C4-2B (cell line): ENCODE results near the gene B3GNT9.

Experiments
- H3K27ac ChIP-seq: fragments of 450-650 bp; 2 replicates; pipeline ENCODE4 v1.5.1; 2017
- ZFX ChIP-seq: fragments of 450-650 bp; IDR thresholded peaks from 2 replicates; pipeline ENCODE4 v1.6.1; 2017
- TF ChIP-seq, protein P1 (sequence below): fragments of 450-650 bp; conservative IDR thresholded peaks from 2 replicates; pipeline ENCODE4 v1.5.1; 2017; ENCODE audit warnings: mild to moderate bottlenecking

B3GNT9 gene

DNA sequence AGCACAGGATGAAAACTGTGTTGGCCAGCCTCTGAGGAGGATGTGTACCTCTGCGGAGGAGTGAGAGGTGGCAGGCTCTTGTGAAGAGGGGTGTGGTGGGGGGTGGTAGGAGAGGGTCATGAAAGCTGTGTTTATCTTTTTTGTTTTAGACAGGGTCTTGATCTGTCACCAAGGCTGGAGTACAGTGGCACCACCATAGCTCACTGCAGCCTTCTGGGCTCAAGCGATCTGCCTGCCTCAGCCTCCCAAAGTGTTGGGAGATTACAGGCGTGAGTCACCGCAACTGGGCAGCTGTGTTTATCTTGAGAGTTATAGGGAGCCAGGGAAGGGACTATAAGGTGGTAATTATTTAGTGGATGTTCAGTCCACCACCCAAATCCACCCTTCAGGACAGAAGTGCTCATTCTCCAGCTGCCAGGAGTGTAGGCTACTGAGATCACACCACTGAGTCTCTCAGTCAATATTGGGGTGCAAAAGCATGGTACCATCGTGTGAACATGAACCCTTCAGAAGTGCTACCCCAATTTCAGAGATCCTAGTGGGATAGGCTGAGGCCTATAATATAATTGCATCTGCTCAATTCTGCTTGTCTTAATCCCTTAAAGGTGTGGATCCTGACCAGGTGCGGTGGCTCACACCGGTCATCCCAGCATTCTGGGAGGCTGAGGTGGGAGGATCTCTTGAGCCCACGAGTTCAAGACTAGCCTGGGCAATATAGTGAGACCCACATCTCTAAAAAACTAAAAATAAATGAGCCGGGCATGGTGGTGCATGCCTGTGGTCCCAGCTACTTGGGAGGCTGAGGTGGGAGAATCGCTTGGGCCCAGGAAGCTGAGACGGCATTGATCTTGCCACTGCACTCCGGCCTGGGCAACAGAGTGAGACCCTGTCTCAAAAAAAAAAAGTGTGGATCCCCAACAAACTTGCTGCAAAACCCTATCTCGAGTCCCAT is 39.9 kb upstream of the B3GNT9 start:
- TF ChIP-seq ZFX = no peak
- TF ChIP-seq, protein P1, sequence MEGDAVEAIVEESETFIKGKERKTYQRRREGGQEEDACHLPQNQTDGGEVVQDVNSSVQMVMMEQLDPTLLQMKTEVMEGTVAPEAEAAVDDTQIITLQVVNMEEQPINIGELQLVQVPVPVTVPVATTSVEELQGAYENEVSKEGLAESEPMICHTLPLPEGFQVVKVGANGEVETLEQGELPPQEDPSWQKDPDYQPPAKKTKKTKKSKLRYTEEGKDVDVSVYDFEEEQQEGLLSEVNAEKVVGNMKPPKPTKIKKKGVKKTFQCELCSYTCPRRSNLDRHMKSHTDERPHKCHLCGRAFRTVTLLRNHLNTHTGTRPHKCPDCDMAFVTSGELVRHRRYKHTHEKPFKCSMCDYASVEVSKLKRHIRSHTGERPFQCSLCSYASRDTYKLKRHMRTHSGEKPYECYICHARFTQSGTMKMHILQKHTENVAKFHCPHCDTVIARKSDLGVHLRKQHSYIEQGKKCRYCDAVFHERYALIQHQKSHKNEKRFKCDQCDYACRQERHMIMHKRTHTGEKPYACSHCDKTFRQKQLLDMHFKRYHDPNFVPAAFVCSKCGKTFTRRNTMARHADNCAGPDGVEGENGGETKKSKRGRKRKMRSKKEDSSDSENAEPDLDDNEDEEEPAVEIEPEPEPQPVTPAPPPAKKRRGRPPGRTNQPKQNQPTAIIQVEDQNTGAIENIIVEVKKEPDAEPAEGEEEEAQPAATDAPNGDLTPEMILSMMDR = no peak
- H3K27ac ChIP-seq = no peak overlapping the region

DNA sequence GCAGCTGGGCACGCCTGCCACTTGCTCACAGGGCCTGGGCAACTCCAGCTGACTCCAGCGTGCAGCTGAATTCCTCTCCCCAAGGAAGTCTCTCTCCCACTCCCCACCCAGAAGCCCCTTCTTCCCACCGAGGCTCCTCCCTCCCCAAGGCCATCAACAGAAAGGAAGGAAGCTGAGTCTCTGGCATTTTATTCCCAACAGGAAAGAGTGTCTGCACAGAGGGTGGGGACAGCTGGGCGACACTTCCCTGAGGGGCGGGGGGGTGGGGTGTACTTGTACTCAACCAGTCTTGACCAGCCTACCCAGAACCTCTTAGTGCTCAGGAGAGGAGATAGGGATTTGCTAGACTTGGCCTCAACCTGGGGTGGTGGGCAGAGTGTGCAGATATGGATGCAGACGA is 39.2 kb upstream of the B3GNT9 start, which contains the start of gene EXOC3L1:
Gene EXOC3L1 (minus strand): TSS at position 96 of the 400 bp plus-strand sequence. CDS start 460 bp downstream, outside the sequence.
- no peak within 1 kb of the TSS for H3K27ac ChIP-seq
- no peak for TF ChIP-seq ZFX
- TF ChIP-seq, protein P1 = no peak

DNA sequence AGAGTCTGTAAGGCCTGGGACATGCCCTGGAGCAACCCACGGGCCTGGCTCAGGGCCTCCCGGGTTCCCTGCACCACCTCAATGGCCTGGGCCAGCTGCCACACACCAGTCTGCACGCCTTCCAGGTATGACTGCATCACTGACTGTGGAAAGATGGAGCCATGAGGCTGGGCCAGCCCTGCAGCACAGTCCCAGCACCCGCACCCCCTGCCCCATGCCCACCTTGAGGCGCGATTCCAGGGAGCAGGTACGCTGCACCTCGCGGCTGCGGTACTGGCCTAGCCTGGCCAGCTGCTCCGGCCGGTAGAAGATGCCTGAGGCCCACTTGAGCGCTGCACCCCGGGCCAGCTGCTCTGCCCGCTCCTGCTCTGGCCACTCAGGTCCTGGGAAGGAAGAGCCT is 38.0 kb upstream of the B3GNT9 start:
- no peak overlapping the region for H3K27ac ChIP-seq
- TF ChIP-seq, protein P1 = no peak
- no peak for TF ChIP-seq ZFX

DNA sequence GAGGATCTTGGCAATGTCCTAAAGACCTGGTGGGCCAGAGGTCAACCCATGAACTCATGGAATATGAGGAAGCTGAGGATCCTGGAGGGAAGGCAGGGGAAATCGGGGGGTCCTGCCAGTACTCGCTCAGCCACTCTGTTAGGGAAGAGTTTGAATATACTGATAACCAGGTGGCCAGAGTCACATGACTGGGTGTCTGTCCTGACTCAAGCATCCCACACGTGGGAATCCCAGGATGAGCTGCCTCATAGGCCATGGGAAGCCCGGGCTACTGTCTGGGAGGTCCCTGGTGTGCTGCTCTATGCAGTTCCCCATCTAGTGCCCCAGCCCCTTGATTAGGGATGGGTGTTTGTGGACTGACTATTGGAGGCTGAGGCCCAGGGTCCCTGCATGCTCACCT is 37.5 kb upstream of the B3GNT9 start:
- TF ChIP-seq ZFX = no peak
- TF ChIP-seq, protein P1 = no peak
- no peak overlapping the region for H3K27ac ChIP-seq

DNA sequence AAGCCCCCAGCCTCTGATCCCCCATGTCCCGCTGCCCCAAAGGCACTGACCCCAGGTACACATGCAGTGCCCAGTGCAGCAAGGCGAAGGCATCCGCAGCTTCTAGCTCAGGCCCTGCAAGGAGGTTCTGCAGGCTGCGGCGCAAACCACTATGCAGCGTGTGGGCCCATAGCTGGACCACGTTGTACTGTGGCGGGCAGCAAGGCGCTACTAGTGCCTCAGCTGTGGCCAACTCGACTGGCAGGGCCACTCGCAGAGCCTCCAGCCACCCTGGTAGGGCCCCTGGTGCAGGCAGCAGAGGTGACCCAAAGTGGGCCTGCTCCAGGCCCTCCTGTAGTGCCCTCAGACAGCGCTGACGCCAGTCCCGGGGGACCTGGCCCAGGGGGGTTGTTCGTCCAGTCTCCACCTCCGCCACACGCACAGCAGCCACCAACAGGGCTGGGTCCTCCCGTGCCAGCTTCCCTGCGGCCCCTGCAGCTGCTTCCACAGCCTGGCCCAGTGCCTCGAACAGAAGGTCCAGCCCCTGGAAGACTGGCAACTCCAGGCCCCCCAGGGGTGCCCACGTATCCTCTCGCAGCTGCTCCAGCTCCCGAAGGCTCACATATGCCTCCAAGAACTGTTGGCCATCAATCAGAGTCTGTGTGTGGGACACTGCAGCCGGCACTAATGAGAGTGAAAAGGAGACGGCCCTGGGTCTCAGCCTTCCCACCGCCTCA is 36.5 kb upstream of the B3GNT9 start:
- no peak overlapping the region for H3K27ac ChIP-seq
- no peak for TF ChIP-seq ZFX
- TF ChIP-seq, protein P1 = no peak

DNA sequence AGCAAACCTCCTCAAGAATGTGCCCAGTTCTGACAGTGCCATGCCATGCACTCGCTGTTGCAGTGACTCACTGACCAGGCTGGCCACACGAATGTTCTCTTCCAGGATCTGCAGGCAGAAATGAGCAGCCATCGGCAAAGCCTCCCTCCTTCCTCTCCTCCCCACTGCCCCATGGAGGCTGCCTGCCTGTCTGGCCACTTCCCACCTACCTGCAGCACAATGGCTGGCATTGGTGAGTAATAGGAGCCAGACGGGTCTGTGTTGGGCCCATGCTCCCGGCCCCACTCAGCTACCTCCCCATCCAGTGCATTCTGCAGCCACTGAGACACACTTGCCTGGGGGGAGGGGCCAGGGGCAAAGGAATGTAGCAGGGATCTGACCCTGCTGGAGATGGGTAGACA is 35.8 kb upstream of the B3GNT9 start:
- no peak overlapping the region for H3K27ac ChIP-seq

More for the DNA sequence above, 35.8 kb upstream of the B3GNT9 start:
- TF ChIP-seq, protein P1 = no peak
- TF ChIP-seq ZFX = no peak
